ENCODE results near the gene CHN1. TPM values are rescaled to one million over a fixed set of nuclear protein-coding genes. Genes with fewer than 3 reads are reported as not detected.

CHN1 gene
- 36.2 and 53.1 TPM in 2 replicates for total RNA-seq

GRCh38 chr2:175004980-175005732 is at the start of gene CHN1:
TSS of gene CHN1 (minus strand) at chr2:175005381. CDS start at chr2:175004912, 469 bp downstream.

GRCh38 chr2:174764280-174765255 is 240.6 kb downstream of the CHN1 start, which contains the start of gene CHRNA1:
TSS of gene CHRNA1 (minus strand) at chr2:174764472. CDS start at chr2:174764394, 78 bp downstream.

Other genes starting within 250 kb of the CHN1 start
- 0.23 and 1.5 TPM in 2 replicates for gene CHRNA1, start 240.9 kb downstream of the CHN1 start, total RNA-seq
- 39.5 and 45.8 TPM in 2 replicates for gene ATF2, start 162.8 kb upstream of the CHN1 start, total RNA-seq
- 62.9 and 82.3 TPM in 2 replicates for gene ATP5MC3, start 176.3 kb upstream of the CHN1 start, total RNA-seq

All from smooth muscle cell of the umbilical artery (primary cell).